NCI-H524 (cell line): Measurements from ENCODE around the gene LSM3.

Source experiments
- DNase-seq, 2 experiments: peaks; one replicate each; lab custom pipeline; 2025; lab: John Stamatoyannopoulos, UW

Gene LSM3

DNA sequence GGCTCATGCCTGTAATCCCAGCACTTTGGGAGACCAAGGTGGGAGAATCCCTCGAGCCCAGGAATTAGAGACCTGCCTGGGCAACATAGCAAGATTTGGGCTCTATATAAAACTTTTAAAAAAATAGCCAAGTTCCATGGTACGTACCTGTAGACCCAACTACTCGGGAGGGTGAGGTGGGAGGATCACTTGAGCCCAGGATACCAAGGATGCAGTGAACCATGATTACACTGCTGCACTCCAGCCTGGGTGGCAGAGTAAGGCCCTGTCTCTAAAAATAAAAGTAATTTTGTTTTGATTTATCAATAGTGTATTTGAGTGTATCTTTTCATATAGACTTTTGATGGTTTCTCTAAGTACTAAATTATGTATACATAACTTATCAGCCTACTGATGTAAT is 63.1 kb downstream of the LSM3 start:
- no peak for DNase-seq

DNA sequence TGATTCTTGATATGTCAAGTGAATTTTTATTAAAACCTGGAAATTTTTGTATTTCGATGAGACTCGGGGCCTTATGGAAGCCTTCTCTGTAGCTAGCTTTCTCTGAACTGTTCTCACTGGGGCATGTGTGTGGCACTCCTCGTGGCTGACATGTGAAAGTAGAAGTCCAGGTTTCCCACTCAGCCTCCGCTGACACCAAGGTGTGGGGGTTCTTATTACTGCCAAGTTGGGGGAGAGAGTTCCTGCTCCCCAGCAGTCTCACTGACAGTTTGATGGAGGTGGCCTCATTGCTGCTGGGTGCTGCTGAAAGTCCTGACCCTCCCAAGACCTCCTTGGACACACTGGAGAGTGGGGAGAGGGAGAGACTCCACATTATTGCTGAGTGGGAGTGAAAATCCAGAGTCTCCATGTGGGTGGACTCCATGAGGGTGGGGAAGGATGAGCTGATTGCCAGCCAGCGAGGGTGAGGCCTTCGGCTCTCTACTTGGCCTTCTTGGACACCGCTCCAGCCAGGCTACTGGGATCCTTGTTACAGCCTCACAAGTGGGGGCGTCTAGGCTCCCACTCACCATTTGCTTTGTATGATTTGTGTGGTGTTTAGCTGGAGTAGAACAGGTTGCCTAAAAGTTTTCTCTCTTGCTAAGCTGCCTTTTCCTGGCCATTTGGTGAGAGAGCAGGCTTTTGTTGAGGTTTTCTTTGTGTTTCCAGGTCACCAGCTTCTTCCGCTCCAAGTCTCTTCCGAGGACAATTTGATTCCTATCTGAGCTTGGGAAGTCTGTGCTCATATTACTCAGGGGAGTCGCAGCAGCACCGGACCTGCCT is 64.1 kb downstream of the LSM3 start:
- DNase-seq = no peak

DNA sequence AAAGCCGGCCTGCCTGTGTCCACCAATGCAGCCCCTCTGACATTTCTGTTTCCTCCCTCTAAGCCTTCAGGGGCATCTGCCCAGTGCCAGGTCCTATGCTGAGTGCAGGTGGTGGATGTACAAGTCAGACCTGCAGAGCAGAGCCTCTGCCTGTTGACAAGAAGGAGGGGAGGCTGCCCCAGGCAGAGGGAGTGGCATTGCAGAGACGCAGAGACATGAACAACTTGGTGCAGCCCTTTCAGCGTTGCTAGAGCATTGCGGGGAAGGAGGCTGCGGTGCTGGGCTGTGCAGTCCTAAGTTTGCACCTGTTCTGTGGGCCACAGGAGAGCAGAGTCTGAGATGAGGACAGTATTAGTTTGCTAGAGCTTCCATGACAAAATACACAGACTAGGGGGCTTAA is 65.2 kb downstream of the LSM3 start:
- no peak for DNase-seq

DNA sequence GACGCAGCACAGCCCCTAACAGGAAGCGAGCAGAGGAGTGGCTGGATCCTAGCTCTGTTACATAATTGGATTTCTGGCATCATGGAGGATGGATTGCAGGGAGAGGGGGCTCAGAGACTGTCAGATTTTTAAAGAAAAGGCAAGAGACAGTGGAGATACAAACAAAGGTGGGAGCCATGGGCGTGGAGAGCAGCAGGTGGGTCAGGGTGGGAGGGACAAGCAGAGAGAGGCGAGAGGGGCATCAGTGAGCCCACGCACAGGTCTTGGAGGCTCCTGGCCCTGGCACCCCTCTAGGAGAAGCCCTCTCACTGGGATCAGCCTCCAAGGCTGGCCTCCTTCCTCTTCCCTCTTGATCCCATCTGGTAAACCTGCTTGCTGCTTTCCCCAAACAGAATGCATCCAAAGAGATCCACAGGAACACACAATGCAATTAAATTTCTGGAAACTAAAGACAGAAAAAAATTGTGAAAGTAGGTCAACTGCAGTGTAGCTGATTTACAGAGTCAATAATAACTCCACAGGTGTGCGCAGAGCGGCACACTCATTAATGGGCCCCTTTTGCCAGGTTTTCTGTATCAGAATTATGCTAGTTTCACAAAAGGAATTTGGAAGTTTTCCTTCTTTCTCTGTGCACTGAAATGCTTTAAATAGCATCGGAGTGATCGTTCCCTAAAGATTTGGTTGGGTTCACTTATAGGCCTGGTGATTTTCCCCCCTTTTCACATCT is 66.1 kb downstream of the LSM3 start:
- no peak for DNase-seq

GRCh38 chr3:14245248-14245639 is 66.6 kb downstream of the LSM3 start:
- no peak for DNase-seq

DNA sequence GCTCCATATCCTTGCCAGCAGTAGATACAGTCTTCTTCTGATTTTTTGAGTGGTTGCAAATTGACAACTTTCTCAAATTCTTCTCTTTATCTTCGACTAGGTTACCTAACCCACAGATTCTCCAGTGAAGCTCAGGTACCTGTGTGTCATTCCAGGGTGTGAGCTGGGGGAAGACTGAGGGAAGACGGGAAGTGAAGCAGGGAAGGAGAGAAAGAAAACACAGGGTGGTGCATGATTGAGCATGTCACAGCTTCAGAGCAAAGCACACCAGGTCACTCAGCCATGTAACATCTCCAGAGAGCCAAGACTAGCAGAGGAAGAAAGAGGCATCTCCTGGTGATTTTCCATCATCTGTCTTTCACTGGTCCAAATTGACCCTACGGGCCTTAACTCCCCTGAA is 67.2 kb downstream of the LSM3 start:
- no peak for DNase-seq

DNA sequence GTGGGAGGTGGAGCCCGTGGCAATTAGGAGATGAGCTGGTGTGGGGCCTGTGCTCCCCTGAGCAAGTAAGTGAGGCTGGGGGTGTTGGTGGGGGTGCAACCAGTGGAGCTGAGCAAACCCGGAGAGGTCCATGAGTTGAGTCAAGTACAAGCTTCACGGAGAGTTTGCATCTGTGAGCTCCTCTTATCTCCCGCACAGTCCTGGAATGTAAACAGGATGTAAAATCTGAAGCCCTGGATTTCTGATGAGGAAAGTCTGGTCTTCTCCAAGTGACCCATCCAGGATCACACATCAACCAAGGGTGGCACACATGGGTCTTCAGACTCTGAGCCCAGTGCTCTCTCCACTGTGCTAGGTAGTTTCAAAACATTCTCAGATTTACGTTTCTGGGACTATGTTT is 67.8 kb downstream of the LSM3 start:
- DNase-seq = no peak

GRCh38 chr3:14248477-14248848 is 69.8 kb downstream of the LSM3 start:
- DNase-seq = no peak

DNA sequence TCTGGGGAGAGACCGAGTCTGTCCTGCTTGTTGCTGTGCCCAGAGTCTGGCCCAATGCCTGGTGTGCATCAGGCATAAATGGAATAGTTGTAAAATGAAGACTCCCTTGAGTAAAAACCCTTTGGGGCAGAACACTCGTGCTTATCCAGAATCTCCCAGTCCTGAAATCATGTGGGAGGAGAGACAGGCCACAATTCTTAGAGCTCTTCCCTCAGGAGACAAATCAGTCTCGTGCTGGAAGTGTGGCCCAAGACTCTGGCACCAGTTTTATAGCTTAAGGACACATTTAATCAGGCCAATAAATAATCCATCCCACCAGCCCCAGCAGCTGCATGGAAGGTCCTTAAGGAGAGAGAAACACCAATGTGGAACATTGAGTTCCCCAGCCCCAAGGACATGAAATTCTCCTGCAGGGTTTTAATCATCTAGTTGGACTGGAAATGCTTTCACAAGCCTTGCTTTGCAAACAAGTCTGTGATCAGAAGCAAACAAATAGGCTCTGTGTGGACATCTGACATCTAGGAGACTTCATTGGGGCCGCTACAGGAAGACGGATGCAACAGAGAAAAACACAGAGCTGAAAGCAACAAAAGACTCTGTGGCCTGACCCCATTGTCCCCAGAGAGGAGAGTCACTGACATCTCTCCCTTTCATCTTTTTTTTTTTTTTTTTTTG is 70.4 kb downstream of the LSM3 start:
- no peak for DNase-seq
